ENCODE measurements around the gene RBL2.

DNA sequence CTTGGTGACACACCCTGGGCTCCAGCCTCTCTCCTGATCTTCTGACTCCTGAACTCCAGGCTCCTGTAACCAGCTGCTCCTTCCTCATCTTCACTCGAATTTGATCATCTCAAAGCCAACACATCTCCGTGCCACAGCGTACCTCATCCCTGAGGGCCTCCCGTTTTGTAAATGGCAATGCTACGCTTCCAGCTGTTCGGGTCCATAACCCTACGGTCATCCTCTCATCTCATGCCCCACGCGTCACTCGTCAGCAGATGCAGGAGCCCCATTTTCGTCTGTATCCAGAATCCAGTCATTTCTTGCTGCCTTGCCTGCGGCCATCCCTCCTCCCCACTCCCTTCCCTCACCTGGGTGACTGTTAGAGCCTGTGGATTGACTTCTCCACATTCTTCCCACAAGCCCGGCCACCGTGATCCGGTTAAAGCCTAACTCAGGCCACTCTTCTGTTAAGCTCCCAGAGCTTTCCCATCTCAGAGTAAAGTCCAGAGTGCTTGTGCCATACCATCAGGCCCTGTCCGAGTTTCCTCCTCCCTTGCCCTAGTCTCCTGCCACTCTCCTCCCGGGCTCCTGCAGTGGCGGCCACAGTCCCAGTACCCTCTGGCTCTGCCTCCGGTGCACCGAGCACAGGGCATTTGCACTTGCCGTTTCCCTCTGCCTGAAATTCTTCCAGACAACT, 89.0 kb downstream of the RBL2 start:
- TF ChIP-seq EZH2 (IDR thresholded peaks at IDR 0.05), result no peak
- no peak for TF ChIP-seq POLR2AphosphoS5 (IDR thresholded peaks at IDR 0.05; ENCODE audit: borderline replicate concordance, low read depth, low read length)
- no peak for TF ChIP-seq FOXP2 (optimal IDR thresholded peaks at IDR 0.05; ENCODE audit: control extremely low read depth, extremely low read length, insufficient read depth)

Data from SK-N-MC (cell line).